ENCODE measurements around the gene RNASE2.

Gene RNASE2

GRCh38 chr14:20999591-20999990, 44.3 kb downstream of the RNASE2 start:
- H3K27ac ChIP-seq = peak overlapping the region; percentile 63
- H2AFZ ChIP-seq = peak overlapping the region; percentile 44
- peaks cover 48% of the 10 kb centered on the region for H3K4me1 ChIP-seq
- H3K27me3 ChIP-seq (ENCODE audit: control insufficient read depth, insufficient read depth, low read length) = no peaks in the 10 kb centered on the region
- no peak overlapping the region for H3K4me3 ChIP-seq (ENCODE audit: low read depth, low read length)
- H3K9ac ChIP-seq = no peak overlapping the region
- no peaks in the 10 kb centered on the region for H3K36me3 ChIP-seq (ENCODE audit: control insufficient read depth, insufficient read depth, low read length)
- no peak overlapping the region for H3K4me2 ChIP-seq (ENCODE audit: low read length)
- TF ChIP-seq CTCF (IDR thresholded peaks at IDR 0.05) = no peak
- no peaks in the 10 kb centered on the region for H3K79me2 ChIP-seq
- H3K9me3 ChIP-seq (ENCODE audit: control insufficient read depth, low read length) = no peaks in the 10 kb centered on the region

GRCh38 chr14:21001218-21001617, 45.9 kb downstream of the RNASE2 start:
- H3K9ac ChIP-seq = no peak overlapping the region
- H3K36me3 ChIP-seq (ENCODE audit: control insufficient read depth, insufficient read depth, low read length) = no peaks in the 10 kb centered on the region
- H3K4me3 ChIP-seq (ENCODE audit: low read depth, low read length) = no peak overlapping the region
- peak overlapping the region; percentile 8 for H3K27ac ChIP-seq
- H3K4me1 ChIP-seq = peaks cover 48% of the 10 kb centered on the region
- no peak overlapping the region for H3K4me2 ChIP-seq (ENCODE audit: low read length)
- no peak for TF ChIP-seq CTCF (IDR thresholded peaks at IDR 0.05)
- H3K27me3 ChIP-seq (ENCODE audit: control insufficient read depth, insufficient read depth, low read length) = no peaks in the 10 kb centered on the region
- H2AFZ ChIP-seq = no peak overlapping the region
- no peaks in the 10 kb centered on the region for H3K9me3 ChIP-seq (ENCODE audit: control insufficient read depth, low read length)
- no peaks in the 10 kb centered on the region for H3K79me2 ChIP-seq

GRCh38 chr14:21003788-21004346, 48.6 kb downstream of the RNASE2 start:
- TF ChIP-seq CTCF (IDR thresholded peaks at IDR 0.05) = no peak
- Histone ChIP-seq H3K27me3 (ENCODE audit: control insufficient read depth, insufficient read depth, low read length) (no peaks in the 10 kb centered on the region), H3K9ac (no peak overlapping the region), H3K4me1 (peaks cover 43% of the 10 kb centered on the region), H3K27ac (peak overlapping the region; percentile 88), H3K4me2 (ENCODE audit: low read length) (no peak overlapping the region), H2AFZ (peak overlapping the region; percentile 89), H3K36me3 (ENCODE audit: control insufficient read depth, insufficient read depth, low read length) (no peaks in the 10 kb centered on the region), H3K9me3 (ENCODE audit: control insufficient read depth, low read length) (no peaks in the 10 kb centered on the region), H3K79me2 (no peaks in the 10 kb centered on the region), H3K4me3 (ENCODE audit: low read depth, low read length) (no peak overlapping the region)

Measured in parathyroid adenoma (tissue), 2 donors.